Lung microvascular endothelial cell (primary cell): ENCODE measurements around the gene AREL1. TPM values are rescaled to one million over a fixed set of nuclear protein-coding genes. Genes with fewer than 3 reads are reported as not detected.
A peak's percentile ranks its signal among the peaks of the same experiment; 100 is the strongest.
"Not testable (repeated sequence)": the region's sequence is repeated elsewhere in the genome, so short reads cannot be mapped to it uniquely, and the experiment has no call there.

Source experiments
- DNase-seq, 2 donors: peaks; one replicate each; pipeline versions ENCODE4 v3.0.0 to v3.0.0-alpha.2; 2010; ENCODE audit warnings: low read depth in 2 of 2
- total RNA-seq: library from RNA; depleted of rRNA; stranded (reverse); fragments of >200 nt; gene quantifications from 2 replicates; pipeline ENCODE4 v1.2.1, GENCODE V29; 2014

The AREL1 gene, protein sequence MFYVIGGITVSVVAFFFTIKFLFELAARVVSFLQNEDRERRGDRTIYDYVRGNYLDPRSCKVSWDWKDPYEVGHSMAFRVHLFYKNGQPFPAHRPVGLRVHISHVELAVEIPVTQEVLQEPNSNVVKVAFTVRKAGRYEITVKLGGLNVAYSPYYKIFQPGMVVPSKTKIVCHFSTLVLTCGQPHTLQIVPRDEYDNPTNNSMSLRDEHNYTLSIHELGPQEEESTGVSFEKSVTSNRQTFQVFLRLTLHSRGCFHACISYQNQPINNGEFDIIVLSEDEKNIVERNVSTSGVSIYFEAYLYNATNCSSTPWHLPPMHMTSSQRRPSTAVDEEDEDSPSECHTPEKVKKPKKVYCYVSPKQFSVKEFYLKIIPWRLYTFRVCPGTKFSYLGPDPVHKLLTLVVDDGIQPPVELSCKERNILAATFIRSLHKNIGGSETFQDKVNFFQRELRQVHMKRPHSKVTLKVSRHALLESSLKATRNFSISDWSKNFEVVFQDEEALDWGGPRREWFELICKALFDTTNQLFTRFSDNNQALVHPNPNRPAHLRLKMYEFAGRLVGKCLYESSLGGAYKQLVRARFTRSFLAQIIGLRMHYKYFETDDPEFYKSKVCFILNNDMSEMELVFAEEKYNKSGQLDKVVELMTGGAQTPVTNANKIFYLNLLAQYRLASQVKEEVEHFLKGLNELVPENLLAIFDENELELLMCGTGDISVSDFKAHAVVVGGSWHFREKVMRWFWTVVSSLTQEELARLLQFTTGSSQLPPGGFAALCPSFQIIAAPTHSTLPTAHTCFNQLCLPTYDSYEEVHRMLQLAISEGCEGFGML
- total RNA-seq = 26.8 and 27.4 TPM in 2 replicates

DNA sequence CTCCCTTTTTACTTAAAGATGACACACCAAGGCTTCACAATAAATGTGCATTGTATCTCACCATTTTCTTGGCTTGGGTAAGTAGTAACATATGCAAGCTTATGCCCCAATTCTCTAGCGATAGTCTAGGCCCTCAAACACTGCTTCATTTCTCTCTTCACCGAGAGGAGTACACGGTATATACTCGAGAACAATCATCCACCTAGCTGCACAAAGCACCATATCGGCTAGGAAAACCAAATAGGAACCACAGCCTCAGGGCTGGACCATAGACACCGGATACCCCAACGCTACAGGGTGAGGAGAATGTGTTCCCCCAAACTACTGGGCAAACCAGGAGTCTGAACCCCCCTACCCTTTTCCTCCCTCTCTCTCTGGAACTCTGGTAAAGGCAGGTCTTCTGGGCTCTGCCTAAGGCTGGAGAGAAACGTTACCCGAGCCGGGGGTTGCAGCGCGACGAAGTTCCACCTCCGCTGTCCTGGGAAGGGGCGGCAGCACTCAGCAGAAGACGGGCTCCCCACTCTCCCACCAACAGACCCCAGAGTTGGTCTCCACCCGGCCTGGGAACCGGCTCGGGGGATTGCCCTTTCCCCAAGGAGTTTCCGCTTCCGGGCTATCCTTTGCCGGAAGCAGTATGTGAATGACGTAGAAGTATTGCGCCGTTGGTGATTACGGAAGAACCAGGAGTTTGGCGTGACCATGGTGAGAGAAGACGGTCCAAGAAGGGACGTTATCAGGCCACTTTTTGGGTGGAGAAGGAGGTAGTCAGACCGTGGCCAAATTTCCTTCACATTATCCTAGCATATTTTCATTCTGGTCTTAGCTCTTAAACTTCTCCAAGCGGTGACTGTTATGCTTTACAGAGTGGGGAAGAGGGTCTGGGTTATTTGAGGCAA is at the start of gene AREL1, which contains the start of gene FCF1:
Gene AREL1 (minus strand): TSS at position 582 of the 896 bp plus-strand sequence. CDS start 27,465 bp downstream, outside the sequence.
Gene FCF1 (plus strand): TSS at position 646 of the 896 bp plus-strand sequence. CDS start 54 bp downstream, at position 700.
- peak; percentile 92 to 93 for DNase-seq

DNA sequence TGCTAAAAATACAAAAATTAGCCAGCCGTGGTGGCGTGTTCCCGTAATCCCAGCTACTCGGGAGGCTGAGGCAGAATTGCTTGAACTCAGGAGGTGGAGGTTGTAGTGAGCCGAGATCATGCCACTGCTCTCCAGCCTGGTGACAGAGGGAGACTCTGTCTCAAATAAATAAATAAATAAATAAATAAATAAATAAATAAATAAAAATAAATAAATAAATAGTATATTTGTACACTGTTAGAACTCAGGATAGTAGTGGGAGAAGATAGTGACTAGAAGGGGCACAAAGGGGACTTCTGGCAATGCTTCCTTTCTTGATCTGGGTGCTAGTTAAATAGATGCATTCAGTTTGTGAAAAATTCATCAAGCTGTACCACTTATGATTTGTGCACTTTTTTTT is 45.6 kb upstream of the AREL1 start:
- DNase-seq = not testable (repeated sequence)

DNA sequence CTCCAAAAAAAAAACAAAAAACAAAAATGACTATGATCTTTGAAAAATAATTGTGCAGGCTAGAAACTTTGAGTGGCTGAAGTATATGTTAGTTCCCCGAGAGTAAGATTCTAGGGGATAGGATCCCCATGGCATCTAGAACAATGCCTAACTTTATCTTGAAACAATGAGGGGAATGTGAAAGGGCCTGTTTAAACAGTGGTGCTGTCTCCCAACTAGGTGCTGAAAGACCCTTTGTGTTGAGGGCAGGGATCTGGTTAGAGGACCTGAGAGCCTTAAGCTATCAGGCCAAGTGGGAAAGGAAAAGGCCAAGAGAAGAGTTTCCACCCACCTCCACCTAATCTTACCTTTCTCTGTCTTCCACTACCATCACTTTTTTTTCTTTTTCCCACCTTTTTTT is 43.4 kb upstream of the AREL1 start:
- DNase-seq = no peak

DNA sequence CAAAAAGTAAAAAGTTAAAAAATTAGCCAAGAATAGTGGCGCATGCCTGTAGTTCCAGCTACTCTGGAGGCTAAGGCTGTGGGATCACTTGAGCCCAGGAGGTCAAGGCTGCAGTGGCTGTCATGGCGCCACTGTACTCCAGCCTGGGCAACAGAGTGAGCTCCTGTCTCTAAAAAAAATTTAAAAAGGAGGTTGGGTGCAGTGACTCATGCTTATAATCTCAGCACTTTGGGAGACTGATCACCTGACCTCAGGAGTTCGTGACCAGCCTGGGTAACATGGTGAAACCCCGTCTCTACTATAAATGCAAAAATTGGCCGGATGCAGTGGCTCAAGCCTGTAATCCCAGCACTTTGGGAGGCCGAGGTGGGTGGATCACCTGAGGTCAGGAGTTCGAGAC is 42.0 kb upstream of the AREL1 start:
- no peak for DNase-seq

DNA sequence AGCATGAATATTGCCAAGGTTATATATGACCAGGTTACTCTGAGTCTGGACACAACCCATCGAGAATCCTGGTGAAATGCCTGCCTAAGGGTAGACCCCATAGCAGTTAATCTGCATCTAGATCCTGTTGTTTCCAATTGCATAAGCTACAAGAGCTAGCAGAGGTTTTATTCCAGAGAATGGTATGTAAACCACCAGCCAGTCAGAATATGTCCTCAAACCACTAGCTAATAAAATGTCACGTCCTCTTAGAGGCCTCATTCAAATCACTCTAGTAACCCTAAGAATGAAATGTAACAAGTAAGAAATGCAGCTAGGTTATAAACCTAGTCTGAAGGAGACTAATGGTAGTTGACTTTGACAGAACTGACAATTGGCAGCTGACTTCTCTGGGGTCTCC is 41.3 kb upstream of the AREL1 start:
- DNase-seq = no peak

DNA sequence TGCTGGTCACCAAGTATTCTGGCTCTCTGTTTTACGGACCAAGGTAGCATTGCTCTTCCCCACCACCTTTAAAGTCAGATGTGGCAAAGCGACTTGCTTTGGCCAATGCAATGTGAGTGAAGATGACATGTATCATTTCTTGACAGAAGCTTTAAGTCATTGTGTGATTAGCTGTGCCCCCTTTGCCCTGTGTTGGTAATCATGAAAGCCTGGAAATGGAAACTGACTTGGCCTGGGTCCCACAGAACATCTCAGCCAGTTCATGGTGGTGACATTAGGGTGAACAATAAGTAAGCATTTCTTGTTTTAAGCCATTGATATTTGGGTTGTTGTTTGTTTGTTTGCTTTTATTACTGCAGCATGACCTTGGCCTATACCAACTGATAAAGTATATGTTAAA is 34.4 kb upstream of the AREL1 start:
- DNase-seq = no peak

DNA sequence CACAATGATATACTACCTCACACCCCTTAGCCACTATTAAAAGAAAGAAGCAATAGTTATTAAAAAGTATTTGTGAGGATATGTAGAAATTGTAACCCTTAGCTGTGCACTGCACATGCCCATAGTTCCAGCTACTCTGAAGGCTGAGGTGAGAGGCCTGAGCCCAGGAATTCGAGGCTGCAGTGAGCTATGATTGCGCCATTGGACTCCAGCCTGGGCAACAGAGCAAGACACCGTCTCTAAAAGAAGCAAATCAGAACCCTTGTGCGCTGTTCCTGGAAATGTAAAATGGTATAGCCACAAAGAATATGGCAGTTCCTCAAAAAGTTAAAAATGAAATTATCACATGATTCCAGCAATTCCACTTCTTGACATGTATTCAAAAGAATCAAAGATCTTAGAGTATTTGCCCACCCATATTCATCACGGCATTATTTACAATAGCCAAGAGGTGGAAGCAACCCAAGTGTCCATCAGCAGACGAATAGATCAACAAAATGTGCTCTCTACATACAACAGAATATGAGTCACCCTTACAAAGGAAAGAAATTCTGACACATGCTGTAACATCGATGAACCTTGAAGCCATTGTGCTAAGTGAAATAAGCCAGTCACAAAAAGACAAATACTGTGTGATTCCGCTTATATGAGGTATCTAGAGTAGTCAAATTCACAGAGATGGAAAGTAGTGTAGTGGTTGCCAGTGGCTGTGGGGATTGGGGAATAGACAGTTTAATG is 26.6 kb upstream of the AREL1 start:
- peak in 1 of 2 donors; percentile 46 for DNase-seq

DNA sequence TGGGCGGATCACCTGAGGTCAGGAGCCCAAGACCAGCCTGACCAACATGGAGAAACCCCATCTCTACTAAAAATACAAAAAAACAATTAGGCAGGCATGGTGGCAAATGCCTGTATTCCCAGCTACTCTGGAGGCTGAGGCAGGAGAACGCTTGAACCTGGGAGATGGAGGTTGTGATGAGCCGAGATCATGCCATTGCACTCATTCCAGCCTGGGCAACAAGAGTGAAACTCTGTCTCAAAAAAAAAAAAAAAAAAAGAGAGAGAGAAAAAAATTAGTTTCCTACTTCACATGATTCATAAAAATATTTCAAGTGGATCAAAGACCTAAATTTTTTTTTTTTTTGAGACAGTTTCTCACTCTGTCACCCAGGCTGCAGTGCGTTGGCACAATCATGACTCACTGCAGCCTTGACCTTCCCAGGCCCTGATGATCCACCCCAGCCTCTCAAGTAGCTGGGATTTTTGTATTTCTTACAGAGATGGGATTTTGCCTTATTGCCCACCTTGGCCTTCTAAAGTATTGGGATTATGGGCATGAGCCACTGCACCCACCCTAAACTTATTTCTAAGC is 25.0 kb upstream of the AREL1 start:
- peak in 1 of 2 donors; percentile 71 for DNase-seq

DNA sequence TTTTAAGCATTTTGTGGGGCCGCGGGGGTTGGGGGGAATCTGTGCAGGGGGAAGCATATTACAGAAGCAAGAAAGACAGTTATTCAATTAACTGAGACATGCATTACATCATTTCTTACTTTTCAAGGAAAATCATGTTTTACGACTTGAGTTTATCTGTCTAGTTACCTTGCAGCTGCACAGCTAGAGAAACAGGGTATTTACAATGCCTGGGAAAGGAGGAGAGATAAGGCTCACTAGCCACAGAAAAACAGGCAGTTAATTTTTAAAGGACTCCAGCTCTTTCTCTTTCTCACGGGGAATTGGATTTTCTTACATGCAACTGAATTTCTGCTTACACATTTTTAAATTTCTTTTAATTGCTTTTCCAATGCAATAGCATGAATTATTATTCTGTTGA is 22.2 kb upstream of the AREL1 start:
- DNase-seq = no peak

DNA sequence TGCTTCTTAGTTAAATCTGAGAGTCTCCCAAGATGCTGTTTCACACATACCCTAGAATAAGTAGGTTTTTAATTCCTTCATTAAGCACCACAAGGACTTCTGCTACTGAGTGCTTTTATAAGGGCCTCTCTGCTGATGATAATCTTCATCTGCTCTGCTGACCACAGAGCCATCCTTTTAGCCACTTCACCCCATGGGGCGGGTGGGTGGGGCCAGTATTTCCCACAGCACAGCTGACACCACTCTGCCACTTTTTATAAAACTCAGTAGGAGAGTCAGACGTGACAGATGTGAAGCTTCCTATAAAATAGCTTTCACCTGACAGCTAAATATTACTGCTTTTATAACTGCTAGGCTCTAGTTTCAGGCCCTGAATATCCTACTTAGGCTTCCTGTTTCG is 20.3 kb upstream of the AREL1 start:
- DNase-seq = no peak

DNA sequence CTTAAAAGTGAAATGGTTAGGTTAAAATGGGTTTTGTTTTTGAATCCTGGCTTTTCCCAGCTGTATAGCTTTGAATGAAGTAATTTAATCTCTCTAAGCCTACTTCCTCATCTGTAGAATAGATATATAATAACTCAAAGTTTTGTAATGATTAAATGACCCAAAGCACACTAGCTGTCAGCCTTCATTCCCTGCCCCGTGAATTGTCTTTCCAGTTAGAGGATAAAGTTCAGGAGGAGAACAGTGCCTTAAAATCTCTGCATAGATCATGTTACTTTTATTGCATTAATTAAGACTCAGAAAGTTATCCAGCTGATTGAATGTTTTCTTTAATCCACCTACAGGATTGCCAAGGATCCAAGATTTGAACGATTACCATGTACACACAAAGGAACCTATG is 19.5 kb upstream of the AREL1 start:
- no peak for DNase-seq

DNA sequence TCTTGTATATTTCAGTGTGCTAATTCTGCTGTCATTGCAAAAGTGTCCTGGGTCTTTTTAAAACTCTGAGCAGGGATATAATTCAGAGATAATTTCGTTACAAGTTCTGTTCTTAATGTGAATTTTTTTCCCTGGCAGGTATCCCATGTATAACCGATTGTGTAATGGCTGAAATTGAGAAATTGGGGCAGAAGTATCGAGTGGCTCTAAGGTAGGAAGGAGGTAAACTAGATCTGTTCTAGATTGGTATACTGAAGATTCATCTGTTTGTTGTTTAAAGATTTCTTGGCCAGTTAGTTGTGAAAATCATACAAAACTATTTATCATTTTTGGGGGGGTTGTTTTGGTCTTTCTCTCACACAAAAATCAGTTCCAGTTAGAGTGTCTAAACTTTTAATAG is 10.3 kb upstream of the AREL1 start:
- DNase-seq = no peak

DNA sequence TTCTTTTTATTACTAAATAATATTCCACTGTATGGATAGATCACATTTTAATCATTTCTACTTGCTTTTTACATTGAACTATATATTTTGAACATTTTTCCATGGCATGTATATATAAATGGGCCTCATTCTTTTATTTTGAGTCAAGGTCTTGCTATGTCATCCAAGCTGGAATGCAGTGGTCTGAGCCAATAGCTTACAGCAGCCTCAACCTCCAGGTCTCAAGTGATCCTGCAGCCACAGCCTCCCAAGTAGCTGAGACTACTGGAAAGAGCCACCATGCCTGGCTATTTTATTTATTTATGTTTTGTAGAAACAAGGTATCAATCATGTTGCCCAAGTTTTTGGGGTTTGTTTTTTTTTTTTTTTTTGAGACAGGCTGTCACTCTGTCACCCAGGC is 7.6 kb upstream of the AREL1 start:
- no peak for DNase-seq

DNA sequence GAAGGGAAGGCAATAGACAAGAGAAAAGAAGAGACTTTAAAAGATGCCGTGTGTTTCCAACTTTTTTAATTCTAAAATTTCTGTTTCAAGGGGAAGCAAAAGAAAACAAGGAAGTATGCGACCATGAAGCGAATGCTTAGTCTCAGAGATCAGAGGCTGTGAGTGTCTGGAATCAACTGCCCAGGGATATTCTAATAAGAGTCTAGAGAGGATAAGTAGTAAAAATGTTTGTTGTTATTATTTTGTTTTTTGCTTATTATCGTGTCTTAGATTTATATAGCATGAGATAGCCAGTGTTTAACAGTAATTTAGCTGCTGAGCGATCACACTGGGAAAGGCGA is 485 bp upstream of the AREL1 start:
- DNase-seq = no peak

DNA sequence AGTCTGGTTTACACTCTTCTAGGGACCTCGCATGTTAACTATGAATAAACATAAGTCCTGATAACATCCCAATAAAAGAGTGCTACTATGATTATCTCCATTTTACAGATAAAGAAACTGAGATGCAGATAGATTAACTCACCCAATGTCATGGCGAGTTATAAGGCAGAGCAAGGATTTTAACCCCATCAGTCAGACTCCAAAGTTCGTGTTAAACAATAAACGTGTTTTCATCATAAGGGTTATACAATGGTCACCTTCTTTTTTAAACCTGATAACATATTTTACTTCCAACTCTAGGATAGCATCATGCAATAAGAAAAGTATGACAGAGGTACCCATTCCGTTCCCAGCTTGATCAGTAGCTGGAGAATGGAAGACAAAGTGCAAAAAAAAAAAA is 1.2 kb downstream of the AREL1 start:
- DNase-seq = no peak

DNA sequence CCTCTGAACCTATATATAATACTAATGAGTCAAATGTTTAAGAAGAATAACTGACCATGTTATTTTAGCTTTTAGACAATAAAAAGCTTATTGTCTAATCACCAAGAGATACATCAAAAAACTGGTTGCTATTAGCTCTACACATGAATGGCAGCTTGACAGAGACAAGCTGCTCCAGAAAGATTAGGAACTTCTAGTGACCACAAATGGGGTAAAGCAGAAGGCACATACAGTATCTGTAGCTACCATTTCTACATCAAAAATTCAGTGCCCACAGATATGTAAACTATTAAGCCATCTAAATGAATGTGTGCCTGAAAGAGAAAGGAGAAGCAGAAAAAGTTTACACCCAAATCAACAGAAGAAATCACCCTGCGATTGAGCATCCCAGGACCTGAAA is 2.4 kb downstream of the AREL1 start:
- DNase-seq = no peak

DNA sequence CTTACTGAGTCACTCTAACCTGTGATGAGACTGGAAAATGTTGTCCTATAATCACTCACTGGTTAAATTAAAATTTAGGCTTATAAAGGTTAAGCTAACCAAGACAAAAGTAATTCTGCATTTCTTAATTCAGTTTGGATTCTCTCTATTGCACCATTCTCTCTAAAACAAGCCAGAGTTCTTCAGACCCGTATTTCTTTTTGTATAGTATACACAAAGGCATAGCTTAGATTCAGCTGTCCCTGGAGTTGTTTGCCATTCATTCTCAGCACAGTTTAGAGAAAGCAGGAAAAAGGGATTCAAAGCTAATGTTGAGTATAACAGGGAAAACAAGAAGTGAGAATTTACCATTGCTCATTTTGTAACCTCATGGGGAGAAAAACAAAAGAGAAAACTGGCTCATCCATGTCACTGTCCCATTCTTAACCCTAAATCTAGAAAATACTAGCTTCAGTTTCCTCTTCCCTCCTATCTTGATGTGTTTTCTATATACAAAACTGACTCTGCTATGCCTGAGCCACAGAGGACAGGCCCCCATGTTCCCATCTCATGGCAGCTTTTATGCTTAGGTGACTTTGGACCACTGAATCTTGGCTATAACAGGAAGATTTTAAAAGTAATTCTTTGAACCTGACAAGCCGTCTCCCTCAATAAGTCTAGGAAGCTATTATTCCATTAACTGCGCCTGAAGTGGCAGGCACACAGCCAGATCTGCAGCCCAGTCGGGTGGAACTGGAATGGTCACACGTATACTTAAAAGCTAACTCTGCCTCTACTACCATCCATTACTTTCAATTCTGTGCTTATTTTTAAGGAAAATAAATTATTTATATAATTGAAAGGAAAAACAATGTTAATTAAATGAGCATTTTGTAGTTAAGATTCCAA is 7.0 kb downstream of the AREL1 start:
- DNase-seq = no peak

DNA sequence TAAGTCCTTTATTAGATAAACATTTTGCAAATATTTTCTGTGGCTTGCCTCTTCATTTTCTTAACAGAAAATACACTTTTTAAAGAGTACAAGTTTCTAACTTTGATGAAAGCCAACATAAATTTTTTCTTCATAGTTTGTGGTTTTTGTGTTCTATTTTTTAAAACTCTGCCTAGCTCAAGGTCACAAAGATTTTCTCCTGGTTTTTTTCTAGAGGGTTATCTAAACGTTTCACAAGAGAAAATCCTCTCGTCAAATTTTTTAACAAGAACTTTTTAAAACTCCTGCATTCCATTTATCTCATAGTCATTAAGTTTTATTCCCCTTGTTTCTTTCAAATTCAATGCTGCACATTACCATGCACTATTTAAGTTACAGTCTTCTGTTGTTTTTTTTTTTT is 8.2 kb downstream of the AREL1 start:
- no peak for DNase-seq

DNA sequence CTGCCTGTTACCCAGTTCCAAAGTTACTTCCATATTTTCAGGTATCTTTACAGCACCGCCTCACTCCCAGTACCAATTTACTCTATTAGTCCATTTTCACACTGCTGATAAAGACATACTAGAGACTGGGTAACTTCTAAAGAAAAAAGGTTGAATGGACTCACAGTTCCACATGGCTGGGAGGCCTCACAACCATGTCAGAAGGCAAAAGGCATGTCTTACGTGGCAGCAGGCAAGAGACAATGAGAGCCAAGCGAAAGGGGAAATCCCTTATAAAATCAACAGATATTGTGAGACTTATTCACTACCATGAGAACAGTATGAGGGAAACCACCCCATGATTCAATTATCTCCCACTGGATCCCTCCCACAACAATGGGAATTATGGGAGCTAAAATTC is 9.8 kb downstream of the AREL1 start:
- no peak for DNase-seq

DNA sequence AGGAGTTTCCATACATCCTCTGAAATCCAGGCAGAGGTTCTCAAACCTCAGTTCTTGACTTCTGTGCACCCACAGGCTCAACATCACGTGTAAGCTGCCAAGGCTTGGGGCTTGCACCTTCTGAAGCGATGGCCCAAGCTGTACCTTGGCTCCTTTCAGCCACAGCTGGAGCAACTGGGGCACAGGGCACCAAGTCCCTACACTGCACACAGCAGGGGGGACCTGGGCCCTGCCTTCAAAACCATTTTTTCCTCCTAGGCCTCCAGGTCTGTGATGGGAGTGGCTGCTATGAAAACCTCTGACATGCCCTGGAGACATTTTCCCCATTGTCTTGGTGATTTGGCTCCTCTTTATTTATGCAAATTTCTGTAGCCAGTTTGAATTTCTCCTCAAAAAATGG is 10.6 kb downstream of the AREL1 start:
- DNase-seq = no peak
